ENCODE data around the gene ATP1B1. TPM values are rescaled to one million over a fixed set of nuclear protein-coding genes. Genes with fewer than 3 reads are reported as not detected.

The ATP1B1 gene
- total and polyA plus RNA-seq, 10 donors: 3.1 to 101 (median 57.3) TPM

DNA sequence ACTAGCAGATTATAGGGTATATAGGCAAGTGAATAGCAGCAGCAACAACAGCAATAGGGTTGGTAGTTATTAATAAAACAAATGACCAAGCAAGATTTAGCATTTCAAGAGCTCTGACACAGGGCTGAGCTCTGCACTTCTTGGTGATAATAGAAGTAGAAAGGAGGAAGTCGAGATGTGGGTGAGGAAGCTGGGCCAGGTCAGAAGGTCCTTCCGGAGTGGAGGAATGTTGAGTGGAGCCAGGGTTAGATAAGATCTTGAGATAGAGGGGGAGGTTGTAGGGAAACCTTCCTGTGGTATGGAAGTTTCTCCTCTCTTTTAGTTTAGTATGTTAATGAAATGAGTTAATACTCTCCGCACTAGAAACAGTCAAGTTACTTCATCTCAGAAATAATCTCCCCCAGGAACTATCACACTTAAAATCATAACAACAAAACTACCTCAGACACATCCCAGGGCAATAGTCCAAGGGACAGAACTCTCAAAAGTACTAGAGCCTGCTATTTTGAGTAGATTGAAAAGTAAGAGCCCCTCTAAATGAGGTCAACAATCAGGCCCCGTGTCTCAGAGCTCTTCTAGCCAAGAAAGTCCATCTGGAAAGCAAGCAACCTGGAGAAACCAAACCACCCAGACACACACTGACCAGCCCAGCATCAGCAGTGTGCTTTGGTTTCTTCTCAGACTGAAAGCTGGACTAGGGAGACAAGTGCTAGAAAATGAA, 45.4 kb upstream of the ATP1B1 start:
- TF ChIP-seq POLR2AphosphoS5 (IDR thresholded peaks at IDR 0.05) (no peak), POLR2A (IDR thresholded peaks at IDR 0.05) (no peak)
- TF ChIP-seq, protein P1, sequence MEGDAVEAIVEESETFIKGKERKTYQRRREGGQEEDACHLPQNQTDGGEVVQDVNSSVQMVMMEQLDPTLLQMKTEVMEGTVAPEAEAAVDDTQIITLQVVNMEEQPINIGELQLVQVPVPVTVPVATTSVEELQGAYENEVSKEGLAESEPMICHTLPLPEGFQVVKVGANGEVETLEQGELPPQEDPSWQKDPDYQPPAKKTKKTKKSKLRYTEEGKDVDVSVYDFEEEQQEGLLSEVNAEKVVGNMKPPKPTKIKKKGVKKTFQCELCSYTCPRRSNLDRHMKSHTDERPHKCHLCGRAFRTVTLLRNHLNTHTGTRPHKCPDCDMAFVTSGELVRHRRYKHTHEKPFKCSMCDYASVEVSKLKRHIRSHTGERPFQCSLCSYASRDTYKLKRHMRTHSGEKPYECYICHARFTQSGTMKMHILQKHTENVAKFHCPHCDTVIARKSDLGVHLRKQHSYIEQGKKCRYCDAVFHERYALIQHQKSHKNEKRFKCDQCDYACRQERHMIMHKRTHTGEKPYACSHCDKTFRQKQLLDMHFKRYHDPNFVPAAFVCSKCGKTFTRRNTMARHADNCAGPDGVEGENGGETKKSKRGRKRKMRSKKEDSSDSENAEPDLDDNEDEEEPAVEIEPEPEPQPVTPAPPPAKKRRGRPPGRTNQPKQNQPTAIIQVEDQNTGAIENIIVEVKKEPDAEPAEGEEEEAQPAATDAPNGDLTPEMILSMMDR (IDR thresholded peaks at IDR 0.05 in 8 of 11, conservative IDR thresholded peaks at IDR 0.05 in 3 of 11): no peak
- Histone ChIP-seq H3K4me1 (peaks cover 0 to 11% (median 3%) of the 10 kb centered on the region in 6 donors), H3K27ac (peak overlapping the region in 4 of 8 donors; percentile 23 to 64 (median 44)), H3K9me3 (peaks cover 0 to 13% (median under 1%) of the 10 kb centered on the region in 8 donors), H3K27me3 (replicated peaks in 1 of 7) (no peaks in the 10 kb centered on the region), H3K4me3 (no peak overlapping the region), H3K36me3 (no peaks in the 10 kb centered on the region)
- DNase-seq: no peak
- intact Hi-C loops (cut with DNase I; ENCODE audit: low total_unique reads): no loop called here
- 10 to 22% (median 19%) methylated on average over 4 of the region's 4 CpGs for WGBS, 5 donors

DNA sequence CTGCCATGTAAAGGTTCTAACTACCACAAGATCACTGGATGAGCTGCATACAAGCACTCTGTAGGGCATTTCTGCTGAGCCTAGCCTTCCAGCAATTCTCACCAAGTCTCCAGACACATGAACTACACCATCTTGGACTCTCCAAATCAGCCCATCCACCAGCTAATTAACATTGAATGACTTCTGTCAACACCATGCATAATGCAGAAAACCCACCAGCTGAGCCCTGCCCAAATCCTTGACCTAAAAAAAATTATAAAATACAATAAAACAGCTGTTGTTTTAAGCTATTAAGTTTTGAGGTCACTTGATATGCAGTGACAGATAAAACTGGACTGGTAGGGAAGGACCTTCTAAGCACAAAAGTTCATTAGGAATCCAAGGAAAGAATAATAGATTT, 44.3 kb upstream of the ATP1B1 start:
- intact Hi-C loops (cut with DNase I; ENCODE audit: low total_unique reads): no loop called here
- TF ChIP-seq, protein P1 (IDR thresholded peaks at IDR 0.05 in 8 of 11, conservative IDR thresholded peaks at IDR 0.05 in 3 of 11): no peak
- TF ChIP-seq POLR2AphosphoS5 (IDR thresholded peaks at IDR 0.05) (no peak), POLR2A (IDR thresholded peaks at IDR 0.05) (no peak)
- H3K36me3 ChIP-seq: no peaks in the 10 kb centered on the region
- no peak for DNase-seq
- H3K27ac ChIP-seq: peak overlapping the region in 2 of 8 donors; percentile 42 to 64
- peaks cover 0 to 11% (median 3%) of the 10 kb centered on the region in 6 donors for H3K4me1 ChIP-seq
- peaks cover 0 to 24% (median 12%) of the 10 kb centered on the region in 8 donors for H3K9me3 ChIP-seq
- H3K4me3 ChIP-seq: no peak overlapping the region
- H3K27me3 ChIP-seq (replicated peaks in 1 of 7): no peaks in the 10 kb centered on the region

DNA sequence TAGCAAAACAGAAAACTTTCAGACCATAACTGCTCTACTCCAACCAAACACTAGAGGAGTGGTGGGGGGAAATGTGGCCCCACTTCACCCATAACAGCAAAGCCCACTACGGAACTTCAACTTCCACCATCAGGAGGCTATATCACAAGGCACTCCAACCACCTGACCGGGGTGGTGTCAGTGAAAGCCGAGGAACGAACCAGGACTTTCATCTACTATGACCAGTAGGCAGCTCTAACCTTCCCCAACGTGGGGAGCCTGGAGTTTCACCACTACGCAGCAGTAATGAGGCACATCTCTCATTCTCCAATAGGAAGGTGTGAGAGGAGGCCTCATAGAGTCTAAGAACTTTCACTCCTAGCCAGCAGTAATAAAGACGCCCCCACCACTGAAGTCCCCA, 42.4 kb upstream of the ATP1B1 start:
- no peak overlapping the region for H3K27ac ChIP-seq
- TF ChIP-seq, protein P1 (IDR thresholded peaks at IDR 0.05 in 8 of 11, conservative IDR thresholded peaks at IDR 0.05 in 3 of 11): no peak
- TF ChIP-seq POLR2A (IDR thresholded peaks at IDR 0.05): no peak
- TF ChIP-seq POLR2AphosphoS5 (IDR thresholded peaks at IDR 0.05): no peak
- WGBS, 5 donors: 81 to 94% (median 88%) methylated on average over 7 of the region's 7 CpGs

DNA sequence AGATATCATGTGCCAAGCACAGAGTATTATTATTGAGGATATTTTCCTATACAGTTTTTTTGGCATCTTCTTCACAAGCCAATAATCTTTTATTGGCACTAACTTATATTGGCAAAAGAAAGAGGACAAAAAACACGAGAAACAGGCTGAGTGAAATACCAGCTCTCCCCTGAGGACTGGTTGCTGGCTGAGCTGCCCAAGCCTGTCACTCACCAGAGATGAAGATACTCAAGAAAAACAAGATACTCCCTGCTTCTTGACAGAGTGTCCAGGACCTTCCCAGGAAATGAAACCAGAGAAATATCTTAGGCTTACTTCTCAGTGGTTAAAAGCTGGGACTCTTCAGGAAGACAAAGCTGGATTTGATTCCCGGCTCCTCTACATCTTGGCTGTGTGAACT, 35.9 kb upstream of the ATP1B1 start:
- Histone ChIP-seq H3K27me3 (replicated peaks in 1 of 7) (peaks cover 0 to 12% (median 0%) of the 10 kb centered on the region in 7 donors), H3K9me3 (peaks cover 0 to 23% (median 17%) of the 10 kb centered on the region in 8 donors), H3K36me3 (no peaks in the 10 kb centered on the region), H3K27ac (no peak overlapping the region), H3K4me3 (no peak overlapping the region), H3K4me1 (no peaks in the 10 kb centered on the region)
- DNase-seq: no peak
- TF ChIP-seq POLR2A (IDR thresholded peaks at IDR 0.05) (no peak), POLR2AphosphoS5 (IDR thresholded peaks at IDR 0.05) (no peak)
- TF ChIP-seq, protein P1 (IDR thresholded peaks at IDR 0.05 in 8 of 11, conservative IDR thresholded peaks at IDR 0.05 in 3 of 11): no peak
- 82 to 92% (median 85%) methylated on average over 2 of the region's 2 CpGs for WGBS, 5 donors
- intact Hi-C loops (cut with DNase I; ENCODE audit: low total_unique reads): no loop called here

More for the DNA sequence above, 42.4 kb upstream of the ATP1B1 start:
- Histone ChIP-seq H3K27me3 (replicated peaks in 1 of 7) (no peaks in the 10 kb centered on the region), H3K4me1 (peaks cover 0 to 11% (median 3%) of the 10 kb centered on the region in 6 donors), H3K4me3 (no peak overlapping the region), H3K9me3 (peaks cover 0 to 34% (median 18%) of the 10 kb centered on the region in 8 donors), H3K36me3 (no peaks in the 10 kb centered on the region)
- no peak for DNase-seq
- intact Hi-C loops (cut with DNase I; ENCODE audit: low total_unique reads): no loop called here

Measured in spleen (tissue), 11 donors.